Activated CD4-positive, CD25-positive, alpha-beta regulatory T cell treated with anti-CD3 and anti-CD28 coated beads, Interleukin-2, amount 50 U/mL, for 72 hours (primary cell): ENCODE measurements around the gene NKX2-2.

Experiments
- DNase-seq: peaks from one replicate; pipeline ENCODE4 v3.0.0; 2021

The NKX2-2 gene

DNA sequence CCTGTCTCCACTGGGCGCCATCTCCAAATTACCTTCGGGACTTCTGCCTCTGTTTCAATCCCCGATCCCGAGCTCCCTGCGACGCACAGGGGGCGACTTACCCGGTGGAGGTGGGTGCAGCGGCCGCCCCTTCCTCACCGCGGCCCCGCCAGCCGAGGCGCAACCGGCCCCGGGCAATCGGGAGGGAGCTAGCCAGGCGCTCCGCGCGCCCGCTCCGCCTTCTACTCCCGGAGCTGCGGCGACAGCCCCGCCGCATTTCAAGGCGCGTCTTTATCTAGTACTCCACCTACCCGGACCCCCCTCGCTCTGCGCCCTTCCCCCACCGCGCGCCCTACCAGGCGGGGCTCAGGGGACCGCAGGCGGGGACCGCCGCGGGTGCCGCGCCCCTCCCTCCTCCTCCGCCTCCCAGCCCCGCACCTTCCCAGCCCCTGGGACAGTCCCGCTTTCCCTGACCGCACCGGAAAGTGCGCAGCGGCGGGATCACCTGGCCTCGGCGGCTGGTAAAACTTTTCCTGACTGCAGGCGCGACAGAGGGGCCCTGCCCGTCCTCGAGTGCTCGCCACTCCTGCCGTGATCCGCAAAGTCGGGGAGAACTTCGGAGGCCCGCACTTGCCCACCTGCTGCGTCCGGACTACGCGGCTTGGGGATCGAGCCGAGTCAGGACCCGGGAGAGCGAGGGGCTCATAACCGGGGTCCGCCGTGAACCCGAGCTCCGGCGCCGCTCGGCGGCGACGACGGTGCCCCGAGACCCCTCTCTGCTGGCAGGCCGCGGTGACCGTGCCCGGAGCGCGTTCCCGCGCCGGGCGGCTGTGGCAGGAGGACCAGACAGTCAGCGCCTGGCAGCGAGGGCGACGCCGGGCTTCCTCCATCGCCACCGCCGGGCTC, 8.0 kb upstream of the NKX2-2 start:
- no peak for DNase-seq

DNA sequence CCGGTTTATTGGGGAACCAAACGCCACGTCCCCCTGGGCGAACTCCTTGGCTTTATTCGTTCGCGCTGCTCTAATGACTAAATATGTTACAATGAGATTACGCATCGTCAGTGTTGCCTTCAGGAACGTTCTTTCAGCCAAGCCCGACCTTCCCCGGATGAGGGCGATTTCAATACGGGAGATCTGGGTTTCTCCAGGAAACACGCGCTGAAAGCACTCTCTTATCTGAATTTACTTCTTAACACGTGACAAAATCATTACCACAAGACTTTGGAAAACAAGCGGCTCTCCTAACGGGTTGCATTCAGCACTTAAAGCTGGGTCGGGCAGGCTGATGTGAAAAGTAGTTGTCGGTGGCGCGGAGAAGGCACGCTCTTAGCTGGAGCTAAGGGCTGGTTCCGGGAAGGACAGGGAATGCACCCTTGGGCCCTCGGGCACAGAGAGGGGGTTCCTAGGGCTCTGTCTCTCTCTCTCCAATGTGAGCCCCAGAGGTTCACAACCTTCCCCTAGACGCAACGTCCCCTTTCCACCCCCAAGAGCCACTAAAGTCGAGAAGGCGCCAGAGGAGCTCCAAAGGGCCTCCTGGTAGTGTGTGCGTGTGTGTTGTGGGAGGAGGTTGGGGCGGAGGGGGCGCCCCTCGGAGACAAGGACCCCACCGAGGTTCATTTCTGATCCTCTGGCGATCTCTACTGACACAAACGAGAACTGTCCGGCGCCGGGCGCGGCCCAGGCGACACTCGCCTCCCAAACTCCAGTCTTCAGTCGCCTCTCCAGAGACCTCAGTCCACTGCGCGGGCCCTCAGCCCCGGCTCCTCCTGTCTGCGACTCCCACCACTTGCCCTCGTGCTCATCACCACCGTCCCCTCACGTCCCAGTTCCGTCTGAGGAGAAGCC, 7.1 kb upstream of the NKX2-2 start:
- DNase-seq: no peak

DNA sequence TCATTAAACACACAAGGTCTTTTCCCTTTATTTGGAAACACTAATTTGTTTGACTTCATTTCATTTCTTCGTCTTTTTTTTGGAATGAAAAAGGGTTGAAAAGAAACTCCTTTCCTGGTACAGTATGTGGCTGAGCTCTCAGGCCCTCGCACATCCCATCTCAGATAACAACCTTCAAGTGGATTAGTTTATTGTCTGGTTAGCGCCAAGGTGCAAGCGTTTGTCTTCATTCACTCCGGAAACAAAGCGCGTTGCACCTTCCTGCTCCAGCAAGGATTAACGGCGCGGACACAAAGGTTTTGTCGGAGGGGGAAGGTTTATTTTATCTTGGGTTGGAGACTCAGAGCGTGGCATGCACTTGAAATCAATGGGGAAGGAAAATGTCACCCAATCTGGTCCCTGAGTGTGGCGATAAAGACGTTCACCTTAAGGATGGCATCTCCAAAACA, 5.3 kb upstream of the NKX2-2 start:
- no peak for DNase-seq

DNA sequence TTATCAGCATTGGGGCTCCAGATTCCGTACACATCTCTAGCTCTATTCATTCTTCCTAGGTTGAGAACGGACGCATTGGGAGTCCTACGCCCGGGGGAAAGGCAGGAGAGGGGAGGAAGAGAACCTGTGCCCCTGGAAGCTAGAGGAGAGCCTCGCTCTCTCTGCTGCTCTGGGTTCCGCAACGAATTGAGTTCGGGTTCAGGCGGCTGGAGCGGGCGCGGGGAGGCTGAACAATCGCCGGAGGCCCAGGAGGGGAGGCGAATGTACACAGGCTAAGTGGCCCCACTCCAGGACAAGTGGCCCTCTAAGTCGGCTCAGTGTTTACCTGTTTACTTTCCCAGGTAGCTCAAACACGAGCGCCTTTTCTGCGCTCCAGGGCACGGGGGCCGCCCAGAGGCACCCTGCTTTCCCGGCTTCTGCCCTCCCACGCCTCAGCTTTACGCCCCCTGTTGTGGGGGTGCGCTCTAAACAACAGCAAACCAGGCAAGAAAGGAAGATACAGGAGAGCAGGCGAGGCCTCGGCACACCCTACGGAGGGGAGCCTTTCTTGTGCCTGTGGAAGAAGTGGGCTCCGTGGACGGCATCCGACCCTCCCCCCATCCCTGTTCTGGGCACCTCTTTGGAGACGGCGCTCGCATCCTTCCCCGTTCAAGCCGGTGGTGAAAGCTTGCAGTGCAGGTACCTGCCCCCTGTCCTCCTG, 4.6 kb upstream of the NKX2-2 start:
- DNase-seq: no peak

DNA sequence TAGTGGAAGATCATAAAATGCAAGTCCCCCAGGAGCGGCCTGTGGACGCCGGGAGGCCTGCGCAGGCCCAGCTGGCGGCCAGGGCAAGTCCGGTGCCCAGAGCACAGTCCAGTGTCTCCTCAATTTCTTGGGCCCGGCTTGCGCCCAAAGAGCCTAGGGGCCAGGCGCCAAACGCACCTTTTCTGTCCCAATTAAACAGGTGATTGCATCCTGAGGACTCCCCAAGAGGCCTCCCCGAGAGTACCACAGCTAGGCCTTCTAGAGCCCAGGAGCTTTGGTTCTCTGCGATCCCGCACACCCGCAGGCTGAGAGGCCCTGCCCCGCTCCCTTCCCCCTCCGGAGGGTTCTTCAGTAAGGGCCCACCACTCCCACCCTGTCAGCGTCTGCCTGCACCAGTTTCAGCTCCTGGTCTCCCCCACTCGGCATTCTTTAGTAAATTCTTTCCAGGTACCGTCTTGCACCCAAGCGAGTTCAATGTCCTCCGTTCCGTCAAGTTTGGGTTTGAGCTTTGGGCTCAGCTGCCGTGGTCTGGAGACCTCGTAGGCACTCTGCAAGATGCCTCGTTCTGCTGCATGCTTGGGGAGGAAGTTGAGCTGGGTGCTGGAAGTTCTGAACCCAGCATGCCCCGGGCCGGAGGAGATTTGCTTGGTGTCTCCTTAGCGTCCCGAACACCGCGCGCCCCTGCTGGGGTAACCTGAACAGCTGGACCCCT, 3.9 kb upstream of the NKX2-2 start:
- no peak for DNase-seq

DNA sequence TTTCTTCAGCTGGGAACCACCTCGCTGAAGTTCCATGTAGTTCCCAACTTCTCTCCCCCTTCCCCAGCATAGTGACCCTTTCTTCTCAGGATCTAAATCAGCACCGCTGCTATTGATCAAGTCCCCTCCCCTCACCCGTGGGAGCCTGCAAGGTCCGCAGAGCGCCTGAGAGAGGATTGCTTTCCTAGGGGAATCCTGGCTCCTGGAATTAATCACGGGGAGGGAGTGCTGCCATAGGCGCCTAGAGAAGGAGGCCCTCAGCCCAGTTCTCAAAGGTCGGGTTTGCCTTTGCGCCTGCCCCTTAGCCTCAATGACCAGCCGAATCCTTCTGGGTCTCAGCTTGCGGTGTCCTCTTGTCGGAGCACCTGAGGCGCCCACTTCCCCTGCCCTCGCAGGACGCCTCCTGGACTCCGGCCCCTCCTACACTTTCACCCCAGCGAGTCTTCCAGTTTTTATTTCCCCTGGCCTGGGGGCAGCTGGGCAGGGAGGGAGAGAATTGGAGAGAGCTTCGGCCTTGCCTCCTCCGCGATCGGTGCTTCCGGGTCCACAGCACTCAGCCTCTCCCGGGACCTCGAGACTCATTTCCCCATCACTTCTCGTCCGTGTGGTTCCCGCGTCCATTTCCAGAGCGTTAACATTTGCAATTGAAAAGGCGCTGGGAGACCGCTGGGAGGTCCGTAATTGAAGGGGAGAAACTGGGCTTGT, 3.1 kb upstream of the NKX2-2 start:
- DNase-seq: no peak

DNA sequence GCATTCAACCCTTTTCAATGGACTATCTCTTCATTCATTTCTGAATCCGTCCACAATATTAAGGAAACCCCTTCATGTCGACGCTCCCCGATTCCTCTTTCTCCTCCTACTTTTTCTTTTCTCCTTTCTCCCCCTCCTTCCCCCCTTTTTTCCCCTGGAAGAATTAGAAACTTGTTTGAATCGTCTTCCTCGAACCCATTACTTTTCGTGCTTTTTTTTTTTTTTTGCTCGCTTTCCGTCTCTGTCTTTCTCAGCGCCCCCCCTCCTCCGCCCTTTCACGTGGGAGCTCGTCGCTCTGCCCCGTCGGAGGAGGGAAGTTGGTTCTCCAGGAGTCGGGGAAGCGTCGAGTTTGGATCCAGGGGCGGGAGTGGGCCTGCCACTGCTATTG, 2.3 kb upstream of the NKX2-2 start:
- DNase-seq: no peak

DNA sequence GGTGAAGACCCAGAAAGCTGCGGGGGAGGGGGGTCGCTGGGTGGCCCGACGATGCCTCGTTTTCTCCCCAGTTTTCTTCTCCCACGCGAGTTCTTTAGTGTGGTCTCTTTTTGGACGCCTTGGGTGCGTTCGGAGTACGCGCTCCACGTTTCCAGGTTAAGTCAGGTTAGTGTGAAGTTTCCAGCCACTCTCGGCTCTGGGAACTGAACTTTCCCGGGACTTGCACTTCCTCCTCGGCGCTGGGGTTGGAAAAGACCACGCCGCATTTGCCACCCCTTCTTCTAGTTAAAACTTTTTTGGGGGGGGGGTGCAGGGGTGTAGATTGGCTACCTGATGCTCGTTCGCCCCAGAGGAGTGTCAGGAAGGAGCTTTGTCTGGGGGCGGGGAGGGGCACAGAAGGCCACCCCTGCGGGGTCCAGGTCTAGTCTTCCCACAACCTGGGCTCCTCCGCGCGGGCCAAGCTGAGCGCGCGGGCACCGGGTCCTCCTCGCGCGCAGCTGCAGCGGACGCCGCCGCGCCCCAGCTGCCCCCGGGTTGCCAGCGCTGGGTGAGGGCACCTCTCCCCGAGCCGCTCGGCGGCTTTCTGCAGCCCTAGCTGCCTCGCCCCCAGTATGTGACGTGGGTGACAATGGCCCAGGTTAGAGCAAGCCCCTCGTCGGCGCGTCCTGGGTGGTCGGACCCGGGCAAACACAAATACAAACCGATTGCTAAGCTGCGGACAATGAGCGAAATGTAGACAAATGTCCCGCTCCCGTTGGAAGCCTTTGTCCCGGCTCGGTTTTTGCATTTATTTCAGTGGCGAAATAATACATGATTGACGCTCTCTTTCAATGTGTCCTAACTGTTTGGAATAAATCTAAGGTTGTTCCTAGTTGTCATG, 1.7 kb upstream of the NKX2-2 start:
- no peak for DNase-seq

DNA sequence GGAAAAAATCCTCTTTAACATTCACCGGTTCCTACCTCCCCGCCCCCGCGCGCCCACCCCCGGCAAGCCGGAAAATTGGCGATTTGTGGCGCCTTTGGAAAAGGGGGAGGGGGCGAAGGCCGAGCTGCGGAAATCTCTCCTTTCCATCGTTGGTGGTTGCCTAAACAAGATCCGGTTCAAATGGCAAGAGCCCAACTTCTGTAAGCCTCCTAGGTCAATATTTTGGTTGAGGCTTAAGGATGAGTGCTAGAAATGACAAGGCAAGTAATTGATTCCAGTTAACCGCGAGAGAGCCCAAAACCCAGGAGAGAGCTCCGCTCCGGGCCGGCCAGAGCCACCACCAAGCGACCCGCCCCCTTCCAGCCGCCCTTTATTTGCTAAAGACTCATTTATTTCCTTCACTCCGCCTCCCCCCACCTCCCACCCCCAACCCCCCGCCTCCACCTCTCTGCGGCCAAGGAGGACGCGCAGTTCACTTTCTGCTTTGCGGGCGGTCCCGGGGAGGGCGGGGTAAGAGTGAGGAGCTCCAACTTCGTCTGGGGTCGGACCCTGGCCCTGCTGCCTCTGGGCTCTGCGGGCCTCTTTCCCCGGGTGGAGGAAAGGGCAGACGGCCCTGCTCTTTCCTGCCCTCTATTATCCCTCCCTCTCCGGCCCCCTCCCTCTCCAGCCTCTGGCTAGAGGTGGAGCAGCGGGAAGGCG, 838 bp upstream of the NKX2-2 start:
- DNase-seq: no peak

DNA sequence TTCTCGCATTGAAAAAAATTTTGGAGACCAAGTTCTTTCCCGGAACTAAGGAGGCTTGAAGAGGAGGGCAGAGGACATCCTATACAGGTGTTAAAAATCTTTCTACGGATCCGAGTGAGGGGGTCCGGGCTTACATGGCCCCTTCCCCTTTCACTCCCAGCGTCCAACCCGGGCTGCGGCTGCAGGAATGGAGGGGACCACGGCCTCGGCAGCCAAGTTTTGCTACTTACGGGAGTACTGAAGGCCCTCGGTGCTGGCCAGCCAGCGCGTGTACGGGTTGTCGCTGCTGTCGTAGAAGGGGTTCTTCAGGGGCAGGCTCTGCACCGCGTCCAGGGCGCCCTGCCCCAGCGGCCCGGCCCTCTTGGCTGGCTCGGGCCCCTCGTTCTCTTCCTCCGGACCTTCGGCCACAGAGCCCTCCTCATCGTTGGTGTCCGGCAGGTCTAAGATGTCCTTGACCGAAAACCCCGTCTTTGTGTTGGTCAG, 642 bp downstream of the NKX2-2 start:
- no peak for DNase-seq

DNA sequence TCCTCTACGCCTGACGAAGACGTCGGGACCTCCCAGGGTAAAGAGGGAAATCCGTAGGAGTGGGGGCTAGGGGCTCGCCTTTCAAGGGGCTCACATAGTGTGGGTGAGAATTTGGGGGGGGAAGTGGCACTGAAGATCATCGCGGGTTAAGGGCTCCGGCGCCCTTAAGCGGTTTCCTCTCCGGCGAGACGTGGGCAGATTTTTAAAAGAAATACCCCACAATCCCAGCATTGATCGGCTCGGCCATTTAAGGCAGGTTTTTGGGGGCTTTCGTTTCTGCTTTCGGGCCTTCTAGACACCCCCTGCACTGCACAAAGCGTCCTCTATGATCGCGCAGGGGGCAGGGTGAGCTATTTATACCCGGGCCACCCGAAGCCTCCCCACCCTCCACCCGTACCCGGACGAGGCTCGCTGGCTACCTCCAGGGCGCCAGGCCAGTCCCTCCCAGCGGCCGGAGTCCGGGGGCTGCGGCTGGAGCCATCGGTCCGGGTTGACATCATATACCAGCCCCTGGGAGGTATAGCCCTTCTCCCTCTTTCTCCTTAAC, 1.2 kb downstream of the NKX2-2 start:
- no peak for DNase-seq

DNA sequence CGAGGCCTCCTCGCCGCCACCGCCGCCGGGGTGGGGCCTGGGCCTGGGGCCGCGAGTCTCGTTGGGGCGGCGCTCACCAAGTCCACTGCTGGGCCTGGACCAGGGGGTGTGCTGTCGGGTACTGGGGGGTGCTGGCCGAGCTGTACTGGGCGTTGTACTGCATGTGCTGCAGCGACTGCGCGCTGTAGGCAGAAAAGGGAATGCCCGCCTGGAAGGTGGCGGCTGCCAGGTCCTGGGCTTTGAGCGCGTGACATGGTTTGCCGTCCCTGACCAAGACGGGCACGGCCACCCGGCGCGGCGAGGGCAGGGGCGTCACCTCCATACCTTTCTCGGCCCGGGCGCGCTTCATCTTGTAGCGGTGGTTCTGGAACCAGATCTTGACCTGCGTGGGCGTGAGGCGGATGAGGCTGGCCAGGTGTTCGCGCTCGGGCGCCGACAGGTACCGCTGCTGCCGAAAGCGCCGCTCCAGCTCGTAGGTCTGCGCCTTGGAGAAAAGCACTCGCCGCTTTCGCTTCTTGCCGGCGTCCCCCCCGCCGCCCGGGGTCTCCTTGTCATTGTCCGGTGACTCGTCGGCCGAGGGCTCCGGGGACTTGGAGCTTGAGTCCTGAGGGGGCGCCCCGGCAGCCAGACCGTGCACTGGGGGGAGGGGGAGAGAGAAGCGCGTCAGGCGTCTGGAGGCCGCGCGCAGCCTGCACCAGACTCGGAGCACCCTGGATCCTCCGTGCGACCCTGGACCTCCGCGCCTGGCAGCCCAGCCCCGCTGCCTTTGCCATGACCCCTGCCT, 1.8 kb downstream of the NKX2-2 start:
- no peak for DNase-seq

DNA sequence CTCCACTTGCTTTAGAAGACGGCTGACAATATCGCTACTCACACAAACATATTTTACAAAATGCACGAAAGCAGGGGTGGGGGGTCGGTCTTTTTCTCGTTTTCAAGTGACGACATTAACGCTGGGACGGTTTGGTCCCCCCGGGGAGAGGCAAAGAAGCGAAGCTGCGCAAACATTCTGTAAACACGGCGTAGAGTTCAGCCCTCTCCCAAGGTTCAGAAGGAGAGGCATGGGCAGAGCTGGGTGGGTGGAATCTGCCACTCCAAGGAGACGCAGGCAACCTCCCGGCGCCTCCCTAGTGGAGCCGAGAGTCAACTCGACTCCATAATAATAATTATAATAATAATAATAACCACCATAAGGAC, 2.4 kb downstream of the NKX2-2 start:
- DNase-seq: no peak

DNA sequence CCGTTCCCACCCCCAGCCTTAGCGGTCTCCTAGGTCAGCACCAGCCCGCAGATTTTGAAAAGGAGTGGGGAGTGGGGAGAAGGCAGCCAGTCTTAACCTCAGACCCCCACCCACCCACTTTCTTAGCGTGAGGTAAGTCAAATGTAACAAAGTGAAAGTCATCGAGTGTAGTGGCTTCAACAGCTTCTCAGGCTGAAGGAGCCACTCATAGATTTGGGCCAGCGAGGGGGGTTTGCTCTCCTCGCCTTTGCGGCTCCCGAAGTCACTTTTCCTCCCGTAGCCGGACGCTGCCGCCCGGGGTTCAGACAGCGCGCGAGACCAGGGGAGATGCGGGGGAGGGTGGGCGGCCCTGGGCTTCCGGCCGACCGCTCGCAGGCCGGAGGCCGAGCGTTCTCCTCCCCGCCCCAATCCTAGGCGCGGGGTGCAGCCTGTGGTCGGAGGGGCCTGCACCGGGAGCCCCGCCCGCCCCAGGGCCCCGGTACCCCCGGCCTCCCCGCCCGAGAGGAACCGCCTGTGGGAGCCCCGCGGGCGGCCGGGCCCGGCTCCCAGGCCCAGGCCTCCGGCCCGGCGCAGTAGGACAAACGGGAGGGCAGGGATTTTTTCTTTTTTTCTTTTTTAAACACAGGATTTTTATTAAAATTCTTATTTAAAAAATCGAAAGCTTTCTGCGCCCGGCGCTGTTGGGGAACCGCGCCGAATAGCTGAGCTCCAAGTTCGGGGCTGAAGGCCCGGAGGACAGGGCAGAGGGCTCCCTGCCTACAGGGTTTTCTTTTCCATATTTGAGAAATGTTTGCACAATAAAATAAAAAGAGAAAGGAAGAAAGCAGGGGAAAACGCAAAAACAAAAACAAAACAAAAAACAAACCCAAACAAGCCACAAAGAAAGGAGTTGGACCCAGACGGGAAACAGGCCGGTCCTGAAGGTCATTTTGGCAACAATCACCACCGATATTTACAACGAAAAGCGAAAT, 3.2 kb downstream of the NKX2-2 start:
- DNase-seq: no peak

DNA sequence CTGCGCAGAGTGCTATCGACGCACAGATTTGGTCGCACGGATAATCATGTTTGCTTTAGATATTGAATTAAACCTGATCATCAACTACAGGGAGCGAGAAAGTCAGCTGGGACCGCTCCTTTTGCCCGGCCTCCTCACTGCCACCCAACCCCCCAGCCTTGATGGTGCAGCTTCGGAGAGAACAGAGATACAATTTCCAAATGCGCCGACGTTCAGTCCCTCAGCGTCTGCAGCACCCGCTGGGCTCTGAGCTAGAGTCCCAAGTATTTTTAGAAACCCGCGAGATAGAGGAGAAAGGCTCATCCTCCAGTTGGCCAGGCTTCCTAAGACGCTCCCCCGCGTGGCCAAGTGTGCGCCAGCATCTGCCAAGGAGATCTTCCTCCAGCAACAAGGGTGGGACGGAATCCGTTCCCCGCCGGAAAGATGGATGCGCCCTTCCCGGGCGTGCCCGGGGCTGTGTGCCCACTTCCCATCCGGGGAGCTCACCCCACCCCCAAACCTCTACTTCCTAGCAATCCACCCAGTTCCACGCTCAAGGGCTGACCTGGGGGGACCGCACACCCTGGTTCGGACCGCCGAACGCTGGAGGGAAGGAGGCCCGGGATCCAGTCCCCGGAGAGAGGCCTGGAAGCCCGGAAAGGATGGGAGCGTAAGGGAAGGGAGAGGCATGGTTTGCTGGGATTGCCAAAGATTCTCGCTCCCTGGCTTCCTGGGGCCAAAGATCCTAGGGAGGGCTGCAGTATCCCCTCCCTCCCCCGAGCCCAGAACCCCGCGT, 4.1 kb downstream of the NKX2-2 start:
- no peak for DNase-seq

DNA sequence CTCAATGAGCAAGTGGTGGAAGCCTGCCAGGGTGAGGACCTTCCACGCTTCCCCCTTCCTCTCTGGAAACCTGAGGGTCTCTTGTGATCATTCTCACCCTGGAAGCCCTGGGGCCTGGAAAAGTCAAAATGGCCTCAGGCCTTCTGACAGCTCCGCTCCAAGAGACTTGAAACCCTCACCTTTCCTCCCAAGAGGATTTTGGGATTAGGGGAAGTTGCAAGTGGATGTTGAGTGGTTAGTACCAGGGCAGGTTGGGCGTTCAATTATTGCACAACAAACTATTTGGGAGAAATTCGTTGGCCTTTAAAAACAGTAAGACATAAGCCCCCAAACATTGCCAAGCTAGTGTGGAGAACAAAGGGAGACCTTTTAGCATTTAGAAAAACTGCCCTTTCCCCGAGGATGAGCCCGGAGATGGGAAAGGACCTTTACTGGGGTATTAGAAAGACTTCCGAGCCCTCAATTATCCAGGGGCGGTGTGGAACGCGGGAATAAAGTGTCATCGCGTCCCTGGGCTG, 4.7 kb downstream of the NKX2-2 start:
- no peak for DNase-seq
